Measurements from ENCODE around the gene RBMS2.

The RBMS2 gene

DNA sequence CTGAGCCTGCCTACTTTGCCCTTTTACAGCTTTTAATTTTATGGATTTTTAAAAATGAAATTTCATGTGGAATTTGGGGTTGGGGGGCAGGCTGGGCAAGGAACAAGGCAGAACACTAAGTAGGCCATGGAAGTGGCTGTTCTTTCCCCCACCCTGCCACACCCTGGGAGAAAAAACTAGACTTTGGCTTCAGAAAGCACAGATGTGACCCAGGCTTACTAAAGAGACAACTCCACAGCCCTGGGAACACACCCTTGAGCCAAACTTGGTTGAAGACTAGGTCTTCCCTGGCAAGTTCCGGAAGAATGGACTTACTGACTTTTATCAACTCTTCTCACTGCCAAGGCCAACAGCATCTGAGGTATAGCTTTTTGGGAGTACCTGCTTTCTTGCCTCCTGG, 68.2 kb downstream of the RBMS2 start:
- no CpG with 5 or more reads among the region's 1 CpG for WGBS (ENCODE audit: extremely low coverage, insufficient coverage, insufficient read length)
- no peak overlapping the region for H3K4me3 ChIP-seq (ENCODE audit: low read depth, low read length)
- H2BK12ac ChIP-seq (ENCODE audit: low read length): no peak overlapping the region
- no peaks in the 10 kb centered on the region for H3K27me3 ChIP-seq (ENCODE audit: insufficient read depth, low read length)
- no peaks in the 10 kb centered on the region for H3K79me1 ChIP-seq (ENCODE audit: low read length)
- H3K36me3 ChIP-seq (ENCODE audit: control insufficient read depth in 1 of 2, insufficient read depth in 2 of 2, low read length in 2 of 2): peaks cover 23 to 37% of the 10 kb centered on the region in 2 experiments
- no peak overlapping the region for H3K27ac ChIP-seq (ENCODE audit: low read depth, low read length)
- H3K9ac ChIP-seq (ENCODE audit: low read length): no peak overlapping the region
- H3K4me2 ChIP-seq (ENCODE audit: low read length): no peak overlapping the region
- H3K9me3 ChIP-seq (ENCODE audit: insufficient read depth, low read depth, low read length): no peaks in the 10 kb centered on the region
- no peak overlapping the region for H4K12ac ChIP-seq (ENCODE audit: low read depth, low read length)
- H4K91ac ChIP-seq (ENCODE audit: low read depth, low read length): no peak overlapping the region
- H2AK5ac ChIP-seq (ENCODE audit: low read length): no peak overlapping the region
- no peak overlapping the region for H3K14ac ChIP-seq (ENCODE audit: low read length)
- DNase-seq: no peak
- no peak overlapping the region for H2BK120ac ChIP-seq (ENCODE audit: insufficient read depth, low read length, poor library complexity)
- no peak overlapping the region for H2BK5ac ChIP-seq (ENCODE audit: low read depth, low read length, poor library complexity)
- no peak overlapping the region for H3K18ac ChIP-seq (ENCODE audit: low read length)
- H3K4ac ChIP-seq (ENCODE audit: low read depth, low read length): no peak overlapping the region
- H3K79me2 ChIP-seq (ENCODE audit: control insufficient read depth, insufficient read depth, low read length, poor library complexity): no peaks in the 10 kb centered on the region
- peaks cover 0 to 2% of the 10 kb centered on the region in 2 experiments for H3K4me1 ChIP-seq (ENCODE audit: control insufficient read depth in 1 of 2, insufficient read depth in 2 of 2, low read length in 2 of 2)
- H3K23ac ChIP-seq (ENCODE audit: low read length): no peak overlapping the region
- no peak overlapping the region for H2AFZ ChIP-seq (ENCODE audit: insufficient read depth, low read length, poor library complexity)
- no peak overlapping the region for H4K8ac ChIP-seq (ENCODE audit: low read depth, low read length)

- no peak for DNase-seq
- Histone ChIP-seq H3K14ac (ENCODE audit: low read length) (no peak overlapping the region), H2BK120ac (ENCODE audit: insufficient read depth, low read length, poor library complexity) (no peak overlapping the region), H3K79me2 (ENCODE audit: control insufficient read depth, insufficient read depth, low read length, poor library complexity) (no peaks in the 10 kb centered on the region), H3K27ac (ENCODE audit: low read depth, low read length) (no peak overlapping the region), H3K27me3 (ENCODE audit: insufficient read depth, low read length) (no peaks in the 10 kb centered on the region), H4K12ac (ENCODE audit: low read depth, low read length) (no peak overlapping the region), H3K4me1 (ENCODE audit: control insufficient read depth in 1 of 2, insufficient read depth in 2 of 2, low read length in 2 of 2) (peaks cover 0 to 2% of the 10 kb centered on the region in 2 experiments), H3K4me3 (ENCODE audit: low read depth, low read length) (no peak overlapping the region), H3K18ac (ENCODE audit: low read length) (no peak overlapping the region), H3K4ac (ENCODE audit: low read depth, low read length) (no peak overlapping the region), H4K8ac (ENCODE audit: low read depth, low read length) (no peak overlapping the region), H4K91ac (ENCODE audit: low read depth, low read length) (no peak overlapping the region), H2AFZ (ENCODE audit: insufficient read depth, low read length, poor library complexity) (no peak overlapping the region), H3K9me3 (ENCODE audit: insufficient read depth, low read depth, low read length) (no peaks in the 10 kb centered on the region), H3K36me3 (ENCODE audit: control insufficient read depth in 1 of 2, insufficient read depth in 2 of 2, low read length in 2 of 2) (peaks cover 23 to 39% of the 10 kb centered on the region in 2 experiments), H2BK5ac (ENCODE audit: low read depth, low read length, poor library complexity) (no peak overlapping the region), H3K23ac (ENCODE audit: low read length) (no peak overlapping the region), H3K4me2 (ENCODE audit: low read length) (no peak overlapping the region), H3K79me1 (ENCODE audit: low read length) (no peaks in the 10 kb centered on the region), H3K9ac (ENCODE audit: low read length) (no peak overlapping the region), H2AK5ac (ENCODE audit: low read length) (no peak overlapping the region), H2BK12ac (ENCODE audit: low read length) (no peak overlapping the region)
- no CpG with 5 or more reads among the region's 3 CpGs for WGBS (ENCODE audit: extremely low coverage, insufficient coverage, insufficient read length)
Measured at GRCh38 chr12:56590237-56590830, 68.7 kb downstream of the RBMS2 start.

DNA sequence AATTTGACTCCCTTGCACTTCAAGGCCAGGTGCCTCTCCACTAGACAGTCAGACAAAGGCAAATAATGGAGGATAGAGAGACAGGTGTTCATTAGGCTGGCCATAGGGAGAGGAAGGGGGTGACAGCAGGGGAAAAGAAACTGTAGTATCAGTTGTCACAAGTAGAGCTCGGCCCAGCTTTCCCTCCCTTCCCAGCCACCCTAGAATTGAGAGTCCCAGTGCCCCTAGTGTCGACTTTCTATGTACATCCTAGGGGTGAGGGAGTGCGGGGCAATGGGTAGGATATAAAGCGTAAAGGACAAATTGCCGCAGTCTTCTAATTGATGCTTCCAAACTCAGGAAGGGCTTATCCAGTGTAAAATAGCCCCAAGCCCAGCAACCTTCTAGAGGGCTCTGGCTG, 69.5 kb downstream of the RBMS2 start:
- peaks cover 0 to 2% of the 10 kb centered on the region in 2 experiments for H3K4me1 ChIP-seq (ENCODE audit: control insufficient read depth in 1 of 2, insufficient read depth in 2 of 2, low read length in 2 of 2)
- H3K27ac ChIP-seq (ENCODE audit: low read depth, low read length): no peak overlapping the region
- no peak overlapping the region for H4K91ac ChIP-seq (ENCODE audit: low read depth, low read length)
- no CpG with 5 or more reads among the region's 5 CpGs for WGBS (ENCODE audit: extremely low coverage, insufficient coverage, insufficient read length)
- no peak overlapping the region for H3K4me2 ChIP-seq (ENCODE audit: low read length)
- peaks cover 24 to 43% of the 10 kb centered on the region in 2 experiments for H3K36me3 ChIP-seq (ENCODE audit: control insufficient read depth in 1 of 2, insufficient read depth in 2 of 2, low read length in 2 of 2)
- H2AFZ ChIP-seq (ENCODE audit: insufficient read depth, low read length, poor library complexity): no peak overlapping the region
- no peak overlapping the region for H2BK12ac ChIP-seq (ENCODE audit: low read length)
- H2AK5ac ChIP-seq (ENCODE audit: low read length): no peak overlapping the region
- H3K18ac ChIP-seq (ENCODE audit: low read length): no peak overlapping the region
- H3K14ac ChIP-seq (ENCODE audit: low read length): no peak overlapping the region
- H4K8ac ChIP-seq (ENCODE audit: low read depth, low read length): no peak overlapping the region
- H3K9ac ChIP-seq (ENCODE audit: low read length): no peak overlapping the region
- no peak for DNase-seq
- H3K9me3 ChIP-seq (ENCODE audit: insufficient read depth, low read depth, low read length): no peaks in the 10 kb centered on the region
- no peaks in the 10 kb centered on the region for H3K79me1 ChIP-seq (ENCODE audit: low read length)
- H3K4ac ChIP-seq (ENCODE audit: low read depth, low read length): no peak overlapping the region
- no peak overlapping the region for H4K12ac ChIP-seq (ENCODE audit: low read depth, low read length)
- H3K4me3 ChIP-seq (ENCODE audit: low read depth, low read length): no peak overlapping the region
- no peak overlapping the region for H2BK120ac ChIP-seq (ENCODE audit: insufficient read depth, low read length, poor library complexity)
- H2BK5ac ChIP-seq (ENCODE audit: low read depth, low read length, poor library complexity): no peak overlapping the region
- no peaks in the 10 kb centered on the region for H3K79me2 ChIP-seq (ENCODE audit: control insufficient read depth, insufficient read depth, low read length, poor library complexity)
- H3K27me3 ChIP-seq (ENCODE audit: insufficient read depth, low read length): no peaks in the 10 kb centered on the region
- no peak overlapping the region for H3K23ac ChIP-seq (ENCODE audit: low read length)

- Histone ChIP-seq H2AFZ (ENCODE audit: insufficient read depth, low read length, poor library complexity) (no peak overlapping the region), H4K12ac (ENCODE audit: low read depth, low read length) (no peak overlapping the region), H3K4me3 (ENCODE audit: low read depth, low read length) (no peak overlapping the region), H3K4me1 (ENCODE audit: control insufficient read depth in 1 of 2, insufficient read depth in 2 of 2, low read length in 2 of 2) (peaks cover 0 to 2% of the 10 kb centered on the region in 2 experiments), H3K79me1 (ENCODE audit: low read length) (no peaks in the 10 kb centered on the region), H2BK5ac (ENCODE audit: low read depth, low read length, poor library complexity) (no peak overlapping the region), H3K9me3 (ENCODE audit: insufficient read depth, low read depth, low read length) (no peaks in the 10 kb centered on the region), H3K23ac (ENCODE audit: low read length) (no peak overlapping the region), H3K4ac (ENCODE audit: low read depth, low read length) (no peak overlapping the region), H3K14ac (ENCODE audit: low read length) (no peak overlapping the region), H2AK5ac (ENCODE audit: low read length) (no peak overlapping the region), H2BK12ac (ENCODE audit: low read length) (no peak overlapping the region), H3K36me3 (ENCODE audit: control insufficient read depth in 1 of 2, insufficient read depth in 2 of 2, low read length in 2 of 2) (peaks cover 26 to 43% of the 10 kb centered on the region in 2 experiments), H3K27me3 (ENCODE audit: insufficient read depth, low read length) (no peaks in the 10 kb centered on the region), H3K27ac (ENCODE audit: low read depth, low read length) (no peak overlapping the region), H4K91ac (ENCODE audit: low read depth, low read length) (no peak overlapping the region), H3K79me2 (ENCODE audit: control insufficient read depth, insufficient read depth, low read length, poor library complexity) (no peaks in the 10 kb centered on the region), H3K9ac (ENCODE audit: low read length) (no peak overlapping the region), H4K8ac (ENCODE audit: low read depth, low read length) (no peak overlapping the region), H2BK120ac (ENCODE audit: insufficient read depth, low read length, poor library complexity) (no peak overlapping the region), H3K18ac (ENCODE audit: low read length) (no peak overlapping the region), H3K4me2 (ENCODE audit: low read length) (no peak overlapping the region)
- no peak for DNase-seq
Measured at GRCh38 chr12:56591961-56592360, 70.3 kb downstream of the RBMS2 start.
